NCI-H774 (cell line): Measurements from ENCODE around the gene TMCC1.
"Not testable (repeated sequence)": the region's sequence is repeated elsewhere in the genome, so short reads cannot be mapped to it uniquely, and the experiment has no call there.

ENCODE experiments used
- DNase-seq: peaks from one replicate; lab custom pipeline; 2025; lab: John Stamatoyannopoulos, UW

Gene TMCC1

GRCh38 chr3:129770604-129771003, 122.9 kb downstream of the TMCC1 start:
- no peak for DNase-seq

- DNase-seq: no peak
These were observed 123.9 kb downstream of the TMCC1 start for GRCh38 chr3:129769616-129770015.

DNA sequence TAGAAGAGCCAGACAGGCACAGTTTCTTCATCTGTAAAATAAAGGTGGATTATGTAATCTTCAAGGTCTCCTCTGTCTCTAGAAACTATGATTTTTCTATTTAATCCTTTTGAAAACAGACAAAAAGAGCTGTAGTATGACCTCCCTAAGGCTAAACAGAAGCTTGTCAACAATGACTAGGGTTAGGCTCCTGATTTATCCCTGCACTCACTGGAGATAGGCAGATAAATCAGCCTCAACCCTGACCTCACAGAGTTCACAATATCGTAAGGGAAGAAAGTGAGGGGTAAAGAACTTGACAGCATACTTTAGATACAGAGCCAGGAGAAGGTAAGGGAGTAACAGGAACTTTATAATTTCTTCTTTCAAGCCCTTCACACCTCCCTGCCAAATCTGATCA, 124.8 kb downstream of the TMCC1 start:
- DNase-seq: no peak

DNA sequence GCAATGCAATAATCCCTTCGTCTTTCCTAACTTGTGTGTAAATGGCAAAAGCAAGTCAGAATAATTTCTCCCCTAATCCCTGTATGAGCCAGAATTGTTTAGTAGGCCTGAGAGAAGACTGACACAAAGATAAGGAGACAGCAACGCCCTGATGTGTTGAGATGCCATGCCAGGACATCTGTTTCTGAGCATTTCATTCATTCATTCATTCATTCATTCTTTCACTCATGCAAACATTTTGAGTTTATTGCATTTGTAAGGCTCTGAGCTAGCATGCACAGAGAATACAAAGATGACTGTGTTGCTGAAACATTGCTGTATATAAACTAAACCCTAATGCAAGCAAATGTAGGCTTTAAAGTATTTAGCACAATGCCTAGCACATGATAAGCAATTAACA, 127.4 kb downstream of the TMCC1 start:
- no peak for DNase-seq

DNA sequence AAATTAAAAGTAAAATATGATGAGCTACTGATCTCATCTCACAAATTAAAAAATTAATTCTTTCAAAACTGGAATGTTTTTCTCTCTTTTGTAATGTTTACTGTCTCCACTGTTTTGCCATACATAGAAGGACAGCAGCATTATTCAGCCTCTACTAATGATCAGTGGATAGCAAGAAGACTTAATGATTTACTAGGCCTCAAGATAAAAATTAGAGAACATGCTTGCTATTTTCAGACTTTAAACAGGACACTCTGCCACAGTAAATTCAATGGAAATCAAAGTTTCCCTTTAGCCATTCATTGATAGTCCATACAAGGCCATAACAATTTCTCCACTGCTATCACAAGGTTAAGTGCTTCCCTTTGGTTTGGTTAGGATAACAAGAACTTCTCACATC, 129.4 kb downstream of the TMCC1 start:
- DNase-seq: no peak

DNA sequence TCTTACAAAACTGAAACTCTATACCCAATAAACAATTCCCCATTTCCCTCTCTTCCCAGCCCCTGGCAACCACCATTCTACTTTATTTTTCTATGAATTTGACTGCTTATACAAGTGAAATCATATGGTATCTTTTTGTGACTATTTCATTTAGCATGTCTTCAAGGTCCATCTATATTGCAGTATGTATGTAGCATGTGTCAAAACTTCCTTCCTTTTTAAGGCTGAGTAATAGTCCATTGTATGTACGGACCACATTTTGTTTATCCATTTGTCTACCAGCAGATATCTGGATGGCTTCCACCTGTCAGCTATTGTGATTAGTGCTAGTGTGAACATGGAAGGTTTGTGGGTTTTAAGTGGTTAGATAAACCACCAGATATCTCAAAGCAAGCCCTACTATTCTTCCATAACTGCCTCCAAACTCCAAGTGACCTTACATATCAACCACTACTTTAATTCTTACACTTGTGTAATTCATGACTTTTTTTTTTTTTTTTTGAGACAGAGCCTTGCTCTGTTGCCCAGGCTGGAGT, 134.7 kb downstream of the TMCC1 start:
- DNase-seq: no peak

GRCh38 chr3:129758306-129758705, 135.2 kb downstream of the TMCC1 start:
- DNase-seq: no peak

GRCh38 chr3:129756871-129757270, 136.6 kb downstream of the TMCC1 start:
- DNase-seq: no peak

GRCh38 chr3:129751105-129751504, 142.4 kb downstream of the TMCC1 start:
- not testable (repeated sequence) for DNase-seq

GRCh38 chr3:129749692-129750091, 143.8 kb downstream of the TMCC1 start:
- no peak for DNase-seq

- no peak for DNase-seq
These were observed 145.5 kb downstream of the TMCC1 start for GRCh38 chr3:129747992-129748391.

DNA sequence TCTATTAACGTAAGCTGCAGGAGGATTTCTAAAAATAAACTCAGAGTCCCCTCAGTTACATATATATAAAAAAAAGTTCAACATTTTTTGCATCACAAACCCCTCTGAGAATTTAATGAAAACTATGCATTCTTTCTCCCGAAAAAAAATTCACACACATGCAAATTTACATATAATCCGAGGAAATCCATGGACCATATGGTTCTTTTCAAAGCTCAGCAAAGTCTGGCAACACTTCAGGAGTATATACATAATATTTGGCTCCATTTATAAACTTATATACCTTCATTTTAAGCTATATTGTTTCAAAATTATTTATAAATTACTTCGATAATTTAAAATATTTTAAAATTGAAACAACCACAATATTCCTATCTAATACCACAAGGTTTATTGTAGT, 146.4 kb downstream of the TMCC1 start:
- no peak for DNase-seq

- DNase-seq: no peak
These were observed 146.9 kb downstream of the TMCC1 start for GRCh38 chr3:129746629-129747028.

- DNase-seq: no peak
These were observed 148.3 kb downstream of the TMCC1 start for GRCh38 chr3:129745253-129745652.

DNA sequence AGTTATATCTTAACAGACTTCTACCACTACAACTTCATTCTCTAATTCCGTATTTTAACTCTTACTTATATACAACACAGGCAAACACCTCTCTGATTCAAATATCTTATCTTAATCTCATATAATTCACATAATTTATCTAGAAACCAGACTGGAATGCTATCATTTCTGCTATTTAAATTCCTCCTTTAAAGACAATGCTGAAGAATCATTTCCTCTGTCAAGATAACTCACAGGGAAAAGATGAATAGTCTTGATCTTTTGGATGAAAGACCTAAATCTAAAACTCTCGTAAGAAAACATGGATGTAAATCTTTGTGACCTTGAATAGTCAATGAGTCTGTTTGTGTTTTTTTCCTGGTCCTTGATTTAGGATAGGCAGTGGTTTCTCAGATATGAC, 151.7 kb downstream of the TMCC1 start:
- no peak for DNase-seq

- no peak for DNase-seq
These were observed 153.4 kb downstream of the TMCC1 start for GRCh38 chr3:129740090-129740489.

GRCh38 chr3:129739634-129740033, 153.9 kb downstream of the TMCC1 start:
- DNase-seq: no peak

- no peak for DNase-seq
These were observed 155.3 kb downstream of the TMCC1 start for GRCh38 chr3:129738172-129738571.

DNA sequence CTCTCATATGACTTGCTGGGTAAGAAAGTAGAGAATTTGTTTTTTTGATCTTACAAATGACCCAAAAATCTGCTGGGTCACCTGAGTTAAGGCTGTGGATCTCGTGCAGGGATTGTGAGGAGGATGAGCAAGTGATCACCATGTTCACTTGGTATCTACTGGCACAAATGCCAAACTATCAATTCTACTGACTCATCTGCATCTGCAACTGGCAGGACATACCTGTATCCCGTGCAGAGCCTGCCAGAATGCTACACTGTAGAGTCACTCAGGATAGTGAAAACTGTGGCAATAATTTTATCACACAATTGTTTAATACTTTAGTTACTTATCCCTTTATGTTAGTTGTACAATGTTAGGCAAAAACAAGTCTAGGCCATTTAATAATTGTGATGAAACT, 157.4 kb downstream of the TMCC1 start:
- no peak for DNase-seq

DNA sequence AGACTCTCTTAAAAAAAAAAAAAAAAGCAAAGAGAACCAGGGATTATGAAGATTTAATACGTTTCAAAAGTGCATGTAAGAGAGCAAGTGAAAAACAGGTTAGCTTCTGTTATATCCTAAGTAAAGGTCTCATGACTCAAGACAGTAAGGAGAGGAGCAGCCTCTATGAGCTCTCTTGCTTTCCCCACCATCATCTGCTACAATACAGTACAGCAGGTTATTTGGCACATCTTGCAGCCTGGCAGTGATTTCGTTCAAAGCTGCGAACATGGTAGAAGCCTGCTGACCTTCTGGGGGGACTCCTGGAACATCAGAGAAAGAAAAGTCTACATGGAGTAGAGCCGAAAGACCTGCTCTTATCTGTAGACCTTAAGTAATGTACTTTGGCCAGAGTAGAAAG, 157.9 kb downstream of the TMCC1 start:
- no peak for DNase-seq

DNA sequence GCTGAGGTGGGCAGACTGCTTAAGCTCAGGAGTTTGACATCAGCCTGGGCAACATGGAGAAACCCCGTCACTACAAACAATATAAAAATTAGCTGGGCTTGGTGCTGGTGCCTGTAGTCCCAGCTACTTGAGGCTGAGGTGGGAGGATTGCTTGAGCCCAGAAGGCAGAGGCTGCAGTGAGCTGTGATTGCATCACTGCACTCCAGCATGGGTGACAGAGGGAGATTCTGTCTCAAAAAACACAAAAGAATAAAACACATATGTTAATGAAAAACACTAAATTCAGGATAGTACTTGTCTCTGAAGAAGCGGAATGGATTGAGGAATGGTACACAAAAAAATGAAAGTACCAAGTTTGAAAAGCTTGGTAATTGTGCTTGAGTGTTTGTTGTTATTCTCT, 159.1 kb downstream of the TMCC1 start:
- no peak for DNase-seq

- DNase-seq: no peak
These were observed 161.2 kb downstream of the TMCC1 start for GRCh38 chr3:129732200-129732876.

- DNase-seq: no peak
These were observed 165.8 kb downstream of the TMCC1 start for GRCh38 chr3:129727707-129728106.
